ENCODE data around the gene CEP104. TPM values are rescaled to one million over a fixed set of nuclear protein-coding genes. Genes with fewer than 3 reads are reported as not detected.

The CEP104 gene
- polyA plus RNA-seq, 1 donor from 2014 or later, result 8.1 TPM

- H2AFZ ChIP-seq (ENCODE audit: low read depth, low read length), result no peak overlapping the region
- no peaks in the 10 kb centered on the region for H3K9me2 ChIP-seq (ENCODE audit: insufficient read depth, low read length)
- H3K9me3 ChIP-seq (ENCODE audit: low read length), result no peaks in the 10 kb centered on the region
- no peak overlapping the region for H3K4me3 ChIP-seq (ENCODE audit: low read length)
- no peak overlapping the region for H3K27ac ChIP-seq (ENCODE audit: low read length)
- H3K4me2 ChIP-seq (ENCODE audit: low read length), result no peak overlapping the region
- no peaks in the 10 kb centered on the region for H4K20me1 ChIP-seq (ENCODE audit: insufficient read depth)
- no peak overlapping the region for H3K9ac ChIP-seq (ENCODE audit: low read length)
- H3K27me3 ChIP-seq (ENCODE audit: insufficient read depth, low read depth, low read length), result no peaks in the 10 kb centered on the region
- no peaks in the 10 kb centered on the region for H3K36me3 ChIP-seq (ENCODE audit: insufficient read depth, low read length)
- no peaks in the 10 kb centered on the region for H3K79me2 ChIP-seq (replicated peaks; ENCODE audit: insufficient read depth, low read length)
- no peaks in the 10 kb centered on the region for H3F3A ChIP-seq (ENCODE audit: insufficient read depth, low read length, poor library complexity, severe bottlenecking)
- TF ChIP-seq POLR2AphosphoS5 (IDR thresholded peaks at IDR 0.05), result no peak
- no peak for TF ChIP-seq TAF1 (IDR thresholded peaks at IDR 0.05; ENCODE audit: low read depth)
- TF ChIP-seq EZH2 (IDR thresholded peaks at IDR 0.05; ENCODE audit: borderline replicate concordance, insufficient read depth, low read length, poor library complexity, severe bottlenecking), result no peak
- no peak for TF ChIP-seq RAD21 (conservative IDR thresholded peaks at IDR 0.05)
- TF ChIP-seq SMC3 (conservative IDR thresholded peaks at IDR 0.05; ENCODE audit: poor library complexity), result no peak
- TF ChIP-seq CTCF (IDR thresholded peaks at IDR 0.05; ENCODE audit: poor library complexity, severe bottlenecking), result no peak
- no peak for TF ChIP-seq EP300 (conservative IDR thresholded peaks at IDR 0.05; ENCODE audit: poor library complexity, severe bottlenecking)
- no peak for TF ChIP-seq MXI1 (conservative IDR thresholded peaks at IDR 0.05; ENCODE audit: poor library complexity, severe bottlenecking)
- TF ChIP-seq, protein P1, sequence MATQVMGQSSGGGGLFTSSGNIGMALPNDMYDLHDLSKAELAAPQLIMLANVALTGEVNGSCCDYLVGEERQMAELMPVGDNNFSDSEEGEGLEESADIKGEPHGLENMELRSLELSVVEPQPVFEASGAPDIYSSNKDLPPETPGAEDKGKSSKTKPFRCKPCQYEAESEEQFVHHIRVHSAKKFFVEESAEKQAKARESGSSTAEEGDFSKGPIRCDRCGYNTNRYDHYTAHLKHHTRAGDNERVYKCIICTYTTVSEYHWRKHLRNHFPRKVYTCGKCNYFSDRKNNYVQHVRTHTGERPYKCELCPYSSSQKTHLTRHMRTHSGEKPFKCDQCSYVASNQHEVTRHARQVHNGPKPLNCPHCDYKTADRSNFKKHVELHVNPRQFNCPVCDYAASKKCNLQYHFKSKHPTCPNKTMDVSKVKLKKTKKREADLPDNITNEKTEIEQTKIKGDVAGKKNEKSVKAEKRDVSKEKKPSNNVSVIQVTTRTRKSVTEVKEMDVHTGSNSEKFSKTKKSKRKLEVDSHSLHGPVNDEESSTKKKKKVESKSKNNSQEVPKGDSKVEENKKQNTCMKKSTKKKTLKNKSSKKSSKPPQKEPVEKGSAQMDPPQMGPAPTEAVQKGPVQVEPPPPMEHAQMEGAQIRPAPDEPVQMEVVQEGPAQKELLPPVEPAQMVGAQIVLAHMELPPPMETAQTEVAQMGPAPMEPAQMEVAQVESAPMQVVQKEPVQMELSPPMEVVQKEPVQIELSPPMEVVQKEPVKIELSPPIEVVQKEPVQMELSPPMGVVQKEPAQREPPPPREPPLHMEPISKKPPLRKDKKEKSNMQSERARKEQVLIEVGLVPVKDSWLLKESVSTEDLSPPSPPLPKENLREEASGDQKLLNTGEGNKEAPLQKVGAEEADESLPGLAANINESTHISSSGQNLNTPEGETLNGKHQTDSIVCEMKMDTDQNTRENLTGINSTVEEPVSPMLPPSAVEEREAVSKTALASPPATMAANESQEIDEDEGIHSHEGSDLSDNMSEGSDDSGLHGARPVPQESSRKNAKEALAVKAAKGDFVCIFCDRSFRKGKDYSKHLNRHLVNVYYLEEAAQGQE (IDR thresholded peaks at IDR 0.05; ENCODE audit: borderline replicate concordance), result no peak
Measured at GRCh38 chr1:3828391-3828790, 28.6 kb downstream of the CEP104 start.

GRCh38 chr1:3827813-3828307 lies 29.2 kb downstream of the CEP104 start:
- TF ChIP-seq EZH2 (IDR thresholded peaks at IDR 0.05; ENCODE audit: borderline replicate concordance, insufficient read depth, low read length, poor library complexity, severe bottlenecking) (no peak), POLR2AphosphoS5 (IDR thresholded peaks at IDR 0.05) (no peak), MXI1 (conservative IDR thresholded peaks at IDR 0.05; ENCODE audit: poor library complexity, severe bottlenecking) (no peak), SMC3 (conservative IDR thresholded peaks at IDR 0.05; ENCODE audit: poor library complexity) (no peak), EP300 (conservative IDR thresholded peaks at IDR 0.05; ENCODE audit: poor library complexity, severe bottlenecking) (no peak), RAD21 (conservative IDR thresholded peaks at IDR 0.05) (no peak), TAF1 (IDR thresholded peaks at IDR 0.05; ENCODE audit: low read depth) (no peak), CTCF (IDR thresholded peaks at IDR 0.05; ENCODE audit: poor library complexity, severe bottlenecking) (no peak)
- TF ChIP-seq, protein P1 (IDR thresholded peaks at IDR 0.05; ENCODE audit: borderline replicate concordance), result no peak
- no peaks in the 10 kb centered on the region for H3F3A ChIP-seq (ENCODE audit: insufficient read depth, low read length, poor library complexity, severe bottlenecking)
- H3K36me3 ChIP-seq (ENCODE audit: insufficient read depth, low read length), result no peaks in the 10 kb centered on the region
- H3K27me3 ChIP-seq (ENCODE audit: insufficient read depth, low read depth, low read length), result no peaks in the 10 kb centered on the region
- no peak overlapping the region for H3K4me2 ChIP-seq (ENCODE audit: low read length)
- H3K9ac ChIP-seq (ENCODE audit: low read length), result no peak overlapping the region
- H3K9me3 ChIP-seq (ENCODE audit: low read length), result no peaks in the 10 kb centered on the region
- no peaks in the 10 kb centered on the region for H3K9me2 ChIP-seq (ENCODE audit: insufficient read depth, low read length)
- H4K20me1 ChIP-seq (ENCODE audit: insufficient read depth), result no peaks in the 10 kb centered on the region
- no peak overlapping the region for H3K27ac ChIP-seq (ENCODE audit: low read length)
- no peaks in the 10 kb centered on the region for H3K79me2 ChIP-seq (replicated peaks; ENCODE audit: insufficient read depth, low read length)
- H2AFZ ChIP-seq (ENCODE audit: low read depth, low read length), result no peak overlapping the region
- no peak overlapping the region for H3K4me3 ChIP-seq (ENCODE audit: low read length)

Measured in neural cell (in vitro differentiated cells).